GM12865 (cell line): ENCODE results near the gene BCL10.

ENCODE experiments used
- DNase-seq: peaks from one replicate; pipeline ENCODE4 v3.0.0; 2010; ENCODE audit warnings: low read depth
- H3K4me3 ChIP-seq: 2 replicates; pipeline ENCODE4 v1.5.1; 2011; ENCODE audit warnings: mild to moderate bottlenecking, low read depth, low read length, control low read depth
- TF ChIP-seq, protein P1 (sequence below): IDR thresholded peaks from 2 replicates; pipeline ENCODE4 v1.5.1; 2011; ENCODE audit warnings: low read length, control low read depth, low read depth, inconsistent platforms; ENCODE audit not compliant: insufficient read depth; ENCODE audit errors: missing control alignments

Gene BCL10

DNA sequence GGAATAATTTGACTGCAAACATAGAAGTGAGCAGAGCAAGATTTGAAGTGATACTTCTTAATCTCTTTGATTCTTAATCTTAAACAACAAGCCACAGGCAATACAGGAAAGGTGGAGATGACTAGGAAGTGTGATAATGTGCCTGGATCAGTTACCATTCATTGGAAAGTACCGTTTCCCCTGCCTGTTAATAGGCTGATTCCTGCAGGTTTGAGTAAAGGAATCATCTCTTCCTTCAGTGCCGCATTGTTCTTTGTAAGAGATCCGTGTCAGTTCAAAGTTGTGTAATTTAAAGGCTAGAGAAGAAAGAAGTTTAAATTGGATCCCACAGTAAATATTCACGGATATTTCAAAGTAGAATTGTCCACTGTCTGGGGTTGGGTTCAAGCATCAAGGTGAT is 43.5 kb upstream of the BCL10 start:
- H3K4me3 ChIP-seq, result no peak overlapping the region
- TF ChIP-seq, protein P1, sequence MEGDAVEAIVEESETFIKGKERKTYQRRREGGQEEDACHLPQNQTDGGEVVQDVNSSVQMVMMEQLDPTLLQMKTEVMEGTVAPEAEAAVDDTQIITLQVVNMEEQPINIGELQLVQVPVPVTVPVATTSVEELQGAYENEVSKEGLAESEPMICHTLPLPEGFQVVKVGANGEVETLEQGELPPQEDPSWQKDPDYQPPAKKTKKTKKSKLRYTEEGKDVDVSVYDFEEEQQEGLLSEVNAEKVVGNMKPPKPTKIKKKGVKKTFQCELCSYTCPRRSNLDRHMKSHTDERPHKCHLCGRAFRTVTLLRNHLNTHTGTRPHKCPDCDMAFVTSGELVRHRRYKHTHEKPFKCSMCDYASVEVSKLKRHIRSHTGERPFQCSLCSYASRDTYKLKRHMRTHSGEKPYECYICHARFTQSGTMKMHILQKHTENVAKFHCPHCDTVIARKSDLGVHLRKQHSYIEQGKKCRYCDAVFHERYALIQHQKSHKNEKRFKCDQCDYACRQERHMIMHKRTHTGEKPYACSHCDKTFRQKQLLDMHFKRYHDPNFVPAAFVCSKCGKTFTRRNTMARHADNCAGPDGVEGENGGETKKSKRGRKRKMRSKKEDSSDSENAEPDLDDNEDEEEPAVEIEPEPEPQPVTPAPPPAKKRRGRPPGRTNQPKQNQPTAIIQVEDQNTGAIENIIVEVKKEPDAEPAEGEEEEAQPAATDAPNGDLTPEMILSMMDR, result no peak
- no peak for DNase-seq

DNA sequence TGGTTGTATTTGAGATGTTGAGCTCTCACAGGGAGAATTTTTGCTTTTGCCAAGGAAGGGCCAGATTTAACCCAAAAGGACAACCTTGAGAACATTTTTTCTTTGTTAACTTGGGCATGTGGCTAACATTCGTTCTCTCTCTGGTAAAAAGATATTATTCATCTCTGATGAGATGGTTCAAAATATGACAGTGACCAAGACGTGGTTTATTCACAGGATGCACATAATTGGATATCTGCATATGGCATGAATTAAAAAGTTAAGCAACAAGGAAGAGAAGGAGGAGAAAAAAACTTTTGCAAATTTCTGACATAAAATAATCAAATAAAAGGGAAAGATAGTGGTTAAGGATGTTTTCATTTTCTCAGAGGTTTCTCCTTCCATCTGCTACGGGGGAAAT is 43.1 kb upstream of the BCL10 start:
- TF ChIP-seq, protein P1, result no peak
- H3K4me3 ChIP-seq, result no peak overlapping the region
- no peak for DNase-seq

DNA sequence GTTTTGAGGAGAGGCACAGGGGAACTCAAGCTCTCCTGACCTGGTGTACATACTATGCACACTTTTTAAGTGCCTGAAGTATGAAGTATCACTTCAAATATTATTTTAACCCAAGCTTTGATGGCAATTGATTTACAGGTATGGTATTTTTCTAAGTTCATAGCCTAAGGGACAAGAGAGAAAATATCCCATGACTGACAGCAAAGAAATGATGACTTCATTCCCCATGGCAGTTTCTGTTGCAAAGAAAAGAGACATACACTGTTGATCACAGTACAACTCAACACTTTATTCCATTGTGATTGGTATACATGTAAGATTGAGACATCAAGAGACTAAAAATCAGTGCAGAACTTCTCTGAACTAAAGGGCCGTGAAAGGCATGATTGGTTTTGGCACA is 41.8 kb upstream of the BCL10 start:
- TF ChIP-seq, protein P1, result no peak
- DNase-seq, result no peak

DNA sequence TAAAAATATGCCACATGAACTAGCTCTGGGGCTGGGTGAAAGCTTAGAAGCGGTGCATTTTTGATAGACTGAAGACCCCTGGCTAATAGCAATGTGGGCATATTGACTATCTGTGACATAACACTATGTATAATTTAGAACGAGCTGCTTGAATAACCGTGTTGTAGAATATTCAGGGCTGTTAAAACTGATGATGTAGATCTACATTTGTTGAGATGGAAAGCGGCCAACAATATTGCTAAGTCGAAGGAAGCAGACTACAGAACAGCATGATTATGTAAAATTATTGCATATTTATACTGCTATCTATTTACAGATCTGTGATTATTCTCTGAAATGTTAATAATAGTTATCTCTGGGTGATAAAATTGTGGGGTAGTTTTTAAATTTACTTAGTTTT is 41.1 kb upstream of the BCL10 start:
- no peak overlapping the region for H3K4me3 ChIP-seq
- DNase-seq, result no peak
- TF ChIP-seq, protein P1, result no peak

More for the DNA sequence above, 41.8 kb upstream of the BCL10 start:
- no peak overlapping the region for H3K4me3 ChIP-seq

DNA sequence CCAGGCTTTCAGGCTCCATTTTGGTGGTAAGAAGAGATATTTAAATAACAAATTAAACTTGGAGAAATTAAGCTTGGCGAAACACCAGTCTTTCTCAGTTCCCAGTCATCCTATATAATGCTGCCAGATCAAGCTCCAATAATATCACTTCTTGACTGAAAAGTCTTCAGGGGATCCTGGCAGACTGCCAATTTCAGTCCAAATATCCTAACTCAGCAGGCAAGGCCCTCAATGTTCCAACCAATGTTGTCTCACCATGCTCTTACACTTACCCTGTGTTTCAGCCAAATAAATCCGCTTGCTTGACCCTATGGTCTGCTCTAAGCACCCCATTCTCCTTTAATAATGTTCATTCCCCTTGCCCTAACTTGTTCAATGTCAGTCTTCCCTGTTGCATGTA is 39.9 kb upstream of the BCL10 start:
- H3K4me3 ChIP-seq, result no peak overlapping the region
- TF ChIP-seq, protein P1, result no peak
- DNase-seq, result no peak

DNA sequence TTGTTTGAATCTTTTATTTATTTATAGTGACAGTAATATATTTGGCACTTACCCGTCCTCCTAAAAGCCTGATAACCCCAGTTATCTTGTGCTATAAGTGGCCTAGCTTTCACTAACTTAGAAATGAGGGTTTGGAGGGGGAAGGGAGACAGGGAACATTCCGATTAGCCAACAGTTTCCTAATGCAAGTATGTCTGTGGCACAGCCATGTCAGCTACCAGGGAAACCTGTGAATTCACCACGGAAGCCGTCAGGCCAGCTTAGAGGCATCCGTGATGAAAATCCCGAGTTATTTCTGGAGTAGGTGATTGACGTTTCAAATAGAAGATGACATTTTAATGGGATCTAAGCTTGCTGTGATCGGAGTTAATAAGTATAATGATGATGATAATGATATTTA is 39.4 kb upstream of the BCL10 start:
- no peak overlapping the region for H3K4me3 ChIP-seq
- TF ChIP-seq, protein P1, result no peak
- no peak for DNase-seq

DNA sequence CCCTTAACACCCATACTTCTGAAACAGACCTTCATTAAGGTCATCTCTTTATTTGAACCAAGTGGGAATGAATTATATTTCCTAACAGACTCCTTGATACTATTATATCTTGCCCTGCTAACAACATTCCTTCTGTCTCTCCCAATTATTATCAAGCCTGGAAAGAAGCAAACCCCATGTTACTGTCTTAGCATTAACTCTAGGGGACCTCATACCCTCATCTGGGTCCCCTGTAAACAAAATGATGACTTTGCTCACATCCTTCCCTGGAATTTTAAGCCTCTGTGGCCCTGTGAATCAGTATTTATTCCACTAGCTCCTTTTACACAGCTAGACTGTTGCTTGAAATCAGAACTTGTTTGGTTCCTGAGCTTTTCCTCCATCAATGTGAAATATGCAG is 38.3 kb upstream of the BCL10 start:
- TF ChIP-seq, protein P1, result no peak
- DNase-seq, result no peak
- no peak overlapping the region for H3K4me3 ChIP-seq
